ENCODE measurements around the gene KIF13A.

The KIF13A gene

GRCh38 chr6:17902974-17903373, 84.5 kb downstream of the KIF13A start:
- no peaks in the 10 kb centered on the region for H3K9me3 ChIP-seq
- no peaks in the 10 kb centered on the region for H3K36me3 ChIP-seq
- no peaks in the 10 kb centered on the region for H3K27me3 ChIP-seq
- no peak for DNase-seq
- TF ChIP-seq, protein P1, sequence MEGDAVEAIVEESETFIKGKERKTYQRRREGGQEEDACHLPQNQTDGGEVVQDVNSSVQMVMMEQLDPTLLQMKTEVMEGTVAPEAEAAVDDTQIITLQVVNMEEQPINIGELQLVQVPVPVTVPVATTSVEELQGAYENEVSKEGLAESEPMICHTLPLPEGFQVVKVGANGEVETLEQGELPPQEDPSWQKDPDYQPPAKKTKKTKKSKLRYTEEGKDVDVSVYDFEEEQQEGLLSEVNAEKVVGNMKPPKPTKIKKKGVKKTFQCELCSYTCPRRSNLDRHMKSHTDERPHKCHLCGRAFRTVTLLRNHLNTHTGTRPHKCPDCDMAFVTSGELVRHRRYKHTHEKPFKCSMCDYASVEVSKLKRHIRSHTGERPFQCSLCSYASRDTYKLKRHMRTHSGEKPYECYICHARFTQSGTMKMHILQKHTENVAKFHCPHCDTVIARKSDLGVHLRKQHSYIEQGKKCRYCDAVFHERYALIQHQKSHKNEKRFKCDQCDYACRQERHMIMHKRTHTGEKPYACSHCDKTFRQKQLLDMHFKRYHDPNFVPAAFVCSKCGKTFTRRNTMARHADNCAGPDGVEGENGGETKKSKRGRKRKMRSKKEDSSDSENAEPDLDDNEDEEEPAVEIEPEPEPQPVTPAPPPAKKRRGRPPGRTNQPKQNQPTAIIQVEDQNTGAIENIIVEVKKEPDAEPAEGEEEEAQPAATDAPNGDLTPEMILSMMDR (IDR thresholded peaks at IDR 0.05; ENCODE audit: low read depth, low read length), result no peak
- no peaks in the 10 kb centered on the region for H3K4me1 ChIP-seq
- no peak overlapping the region for H3K4me3 ChIP-seq (ENCODE audit: low read depth, low read length)

GRCh38 chr6:17901493-17901892, 85.9 kb downstream of the KIF13A start:
- no peak for DNase-seq
- TF ChIP-seq, protein P1 (IDR thresholded peaks at IDR 0.05; ENCODE audit: low read depth, low read length), result no peak
- Histone ChIP-seq H3K36me3 (no peaks in the 10 kb centered on the region), H3K9me3 (no peaks in the 10 kb centered on the region), H3K27me3 (no peaks in the 10 kb centered on the region), H3K4me1 (no peaks in the 10 kb centered on the region), H3K4me3 (ENCODE audit: low read depth, low read length) (no peak overlapping the region)

DNA sequence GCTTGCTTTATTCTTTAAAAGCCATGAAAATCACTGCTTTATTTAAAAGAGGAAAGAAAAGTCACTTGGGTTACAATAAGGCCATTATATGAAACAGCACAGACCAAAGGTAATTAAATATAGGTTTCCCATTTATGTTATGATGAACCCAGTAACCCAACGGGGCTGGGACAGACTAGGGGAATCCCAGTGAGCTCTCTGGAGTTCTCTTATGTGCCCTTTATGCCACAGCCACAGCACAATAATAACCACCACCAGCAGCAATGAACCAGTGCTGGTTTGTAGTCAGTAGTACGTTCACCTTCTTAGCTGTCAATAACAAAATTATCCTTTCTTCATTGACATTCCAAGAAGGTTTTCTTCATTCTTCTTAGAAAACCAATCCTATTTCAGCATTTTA, 87.4 kb downstream of the KIF13A start:
- DNase-seq, result no peak
- Histone ChIP-seq H3K27me3 (no peaks in the 10 kb centered on the region), H3K9me3 (no peaks in the 10 kb centered on the region)

GRCh38 chr6:17899491-17899890, 87.9 kb downstream of the KIF13A start:
- H3K9me3 ChIP-seq, result no peaks in the 10 kb centered on the region
- no peaks in the 10 kb centered on the region for H3K36me3 ChIP-seq
- DNase-seq, result no peak
- H3K4me1 ChIP-seq, result no peaks in the 10 kb centered on the region
- TF ChIP-seq, protein P1 (IDR thresholded peaks at IDR 0.05; ENCODE audit: low read depth, low read length), result no peak
- H3K4me3 ChIP-seq (ENCODE audit: low read depth, low read length), result no peak overlapping the region
- H3K27me3 ChIP-seq, result no peaks in the 10 kb centered on the region

More for the DNA sequence above, 87.4 kb downstream of the KIF13A start:
- Histone ChIP-seq H3K4me1 (no peaks in the 10 kb centered on the region), H3K4me3 (ENCODE audit: low read depth, low read length) (no peak overlapping the region), H3K36me3 (no peaks in the 10 kb centered on the region)
- TF ChIP-seq, protein P1 (IDR thresholded peaks at IDR 0.05; ENCODE audit: low read depth, low read length), result no peak

DNA sequence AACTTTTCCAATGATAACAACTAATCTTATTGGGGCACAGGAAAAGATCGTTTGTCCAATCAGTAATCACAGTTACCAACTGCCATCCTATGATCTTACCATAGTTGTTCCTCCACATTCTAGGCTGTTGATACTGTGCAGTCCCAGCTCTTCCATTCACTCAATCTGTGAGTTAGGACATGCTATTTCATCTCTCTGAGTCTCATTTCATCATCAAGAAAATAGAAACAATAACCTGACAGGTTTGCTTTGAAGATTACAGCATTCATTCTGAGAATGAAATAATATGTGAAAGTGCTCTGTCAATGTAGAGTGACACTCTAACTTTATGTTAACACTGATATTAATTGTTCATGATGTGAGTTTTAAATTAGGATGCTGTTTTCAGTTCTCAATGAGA, 89.8 kb downstream of the KIF13A start:
- no peaks in the 10 kb centered on the region for H3K9me3 ChIP-seq
- no peak for DNase-seq
- no peaks in the 10 kb centered on the region for H3K4me1 ChIP-seq
- no peak overlapping the region for H3K4me3 ChIP-seq (ENCODE audit: low read depth, low read length)
- TF ChIP-seq, protein P1 (IDR thresholded peaks at IDR 0.05; ENCODE audit: low read depth, low read length), result no peak
- H3K27me3 ChIP-seq, result no peaks in the 10 kb centered on the region
- no peaks in the 10 kb centered on the region for H3K36me3 ChIP-seq

DNA sequence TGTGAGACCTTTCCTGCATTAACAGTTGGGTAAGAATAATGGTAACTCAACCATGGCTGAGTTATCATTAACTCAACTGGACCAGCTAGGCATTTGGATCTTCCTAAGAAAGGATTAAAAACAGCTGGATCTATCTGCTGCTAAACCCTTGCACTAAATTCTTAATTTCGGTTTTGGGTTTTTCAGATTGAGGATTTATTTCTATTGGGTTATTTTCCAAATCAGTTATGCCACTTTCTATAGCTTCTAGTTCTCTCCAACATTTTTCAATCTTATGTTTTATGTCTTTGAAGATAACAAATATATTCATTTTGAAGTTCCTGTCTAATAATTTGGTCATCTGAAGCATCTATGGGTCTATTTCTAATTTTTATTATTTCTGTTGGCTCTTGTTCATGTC, 92.5 kb downstream of the KIF13A start:
- H3K9me3 ChIP-seq, result no peaks in the 10 kb centered on the region
- TF ChIP-seq, protein P1 (IDR thresholded peaks at IDR 0.05; ENCODE audit: low read depth, low read length), result no peak
- H3K4me1 ChIP-seq, result no peaks in the 10 kb centered on the region
- DNase-seq, result no peak
- H3K27me3 ChIP-seq, result no peaks in the 10 kb centered on the region
- H3K36me3 ChIP-seq, result no peaks in the 10 kb centered on the region
- H3K4me3 ChIP-seq (ENCODE audit: low read depth, low read length), result no peak overlapping the region
